Measurements from ENCODE around the gene CISD2.
"Not testable (repeated sequence)": the region's sequence is repeated elsewhere in the genome, so short reads cannot be mapped to it uniquely, and the experiment has no call there.

CISD2 gene

GRCh38 chr4:102860611-102861324 is 8.0 kb upstream of the CISD2 start:
- TF ChIP-seq CTCF (IDR thresholded peaks at IDR 0.05; ENCODE audit: low read depth, low read length, missing control alignments) = no peak
- in situ Hi-C loops (cut with HindIII; ENCODE audit: low pct_ligation_motif_present, low sequenced_read_pairs) = no loop called here
- Histone ChIP-seq H3K4me3 (ENCODE audit: low read depth, low read length) (no peak overlapping the region), H3K27ac (no peak overlapping the region), H3K36me3 (replicated peaks) (no peaks in the 10 kb centered on the region), H3K27me3 (replicated peaks) (no peaks in the 10 kb centered on the region)
- DNase-seq = no peak

GRCh38 chr4:102862016-102862415 is 6.8 kb upstream of the CISD2 start:
- no peaks in the 10 kb centered on the region for H3K36me3 ChIP-seq (replicated peaks)
- no peak for TF ChIP-seq CTCF (IDR thresholded peaks at IDR 0.05; ENCODE audit: low read depth, low read length, missing control alignments)
- no peak overlapping the region for H3K27ac ChIP-seq

GRCh38 chr4:102862747-102863146 is 6.0 kb upstream of the CISD2 start:
- Histone ChIP-seq H3K4me3 (ENCODE audit: low read depth, low read length) (no peak overlapping the region), H3K27me3 (replicated peaks) (no peaks in the 10 kb centered on the region), H3K27ac (no peak overlapping the region), H3K36me3 (replicated peaks) (no peaks in the 10 kb centered on the region)
- no peak for TF ChIP-seq CTCF (IDR thresholded peaks at IDR 0.05; ENCODE audit: low read depth, low read length, missing control alignments)
- DNase-seq = no peak
- in situ Hi-C loops (cut with HindIII; ENCODE audit: low pct_ligation_motif_present, low sequenced_read_pairs) = no loop called here

More at GRCh38 chr4:102862016-102862415, 6.8 kb upstream of the CISD2 start:
- Histone ChIP-seq H3K27me3 (replicated peaks) (no peaks in the 10 kb centered on the region), H3K4me3 (ENCODE audit: low read depth, low read length) (no peak overlapping the region)
- in situ Hi-C loops (cut with HindIII; ENCODE audit: low pct_ligation_motif_present, low sequenced_read_pairs) = no loop called here
- DNase-seq = no peak

- H3K27me3 ChIP-seq (replicated peaks); in situ Hi-C loops (cut with HindIII; ENCODE audit: low pct_ligation_motif_present, low sequenced_read_pairs); H3K36me3 ChIP-seq (replicated peaks): not testable (repeated sequence)
Observed at GRCh38 chr4:102865327-102865726, 3.5 kb upstream of the CISD2 start.

GRCh38 chr4:102867278-102868152 is 1.3 kb upstream of the CISD2 start:
- in situ Hi-C loops (cut with HindIII; ENCODE audit: low pct_ligation_motif_present, low sequenced_read_pairs) = no loop called here
- H3K36me3 ChIP-seq (replicated peaks) = no peaks in the 10 kb centered on the region
- no peak for TF ChIP-seq CTCF (IDR thresholded peaks at IDR 0.05; ENCODE audit: low read depth, low read length, missing control alignments)
- H3K27ac ChIP-seq = peak overlapping the region; percentile 89
- DNase-seq = no peak
- peak overlapping the region; percentile 79 for H3K4me3 ChIP-seq (ENCODE audit: low read depth, low read length)
- H3K27me3 ChIP-seq (replicated peaks) = no peaks in the 10 kb centered on the region

More at GRCh38 chr4:102865327-102865726, 3.5 kb upstream of the CISD2 start:
- H3K4me3 ChIP-seq (ENCODE audit: low read depth, low read length); H3K27ac ChIP-seq; DNase-seq: not testable (repeated sequence)

- Histone ChIP-seq H3K36me3 (replicated peaks) (no peaks in the 10 kb centered on the region), H3K27ac (peak overlapping the region; percentile 89), H3K27me3 (replicated peaks) (no peaks in the 10 kb centered on the region), H3K4me3 (ENCODE audit: low read depth, low read length) (peak overlapping the region; percentile 79)
- no peak for TF ChIP-seq CTCF (IDR thresholded peaks at IDR 0.05; ENCODE audit: low read depth, low read length, missing control alignments)
- in situ Hi-C loops (cut with HindIII; ENCODE audit: low pct_ligation_motif_present, low sequenced_read_pairs) = no loop called here
- DNase-seq = no peak
Observed at GRCh38 chr4:102868153-102868780, 525 bp upstream of the CISD2 start.
